K562 (cell line): Measurements from ENCODE around the gene PTK7. TPM values are rescaled to one million over a fixed set of nuclear protein-coding genes. Genes with fewer than 3 reads are reported as not detected.
A peak's percentile ranks its signal among the peaks of the same experiment; 100 is the strongest.

Experiments used
- BRD4 ChIP-seq: fragments of 200-600 bp; sonication (generic); IDR thresholded peaks from 2 replicates; pipeline ENCODE4 v1.6.1; 2017; ENCODE audit warnings: inconsistent platforms
- DMBX1 ChIP-seq: fragments of 250-450 bp; sonication (Bioruptor Pico); IDR thresholded peaks from 2 replicates; pipeline ENCODE4 v1.8.0; 2022; ENCODE audit warnings: inconsistent platforms, mild to moderate bottlenecking, moderate library complexity, borderline replicate concordance
- FOXK1 ChIP-seq: sonication (generic); formaldehyde crosslinking; IDR thresholded peaks from 2 replicates; pipeline ENCODE4 v1.8.0; 2022; ENCODE audit warnings: missing genetic modification reagents, mild to moderate bottlenecking, borderline replicate concordance
- HCFC1 ChIP-seq: IDR thresholded peaks from 2 replicates; pipeline ENCODE4 v1.6.1; 2012; ENCODE audit warnings: low read depth, low read length, improper control_type of control experiment
- HEY1 ChIP-seq: fragments of 250-450 bp; sonication (Bioruptor Pico); IDR thresholded peaks from 2 replicates; pipeline ENCODE4 v1.5.0; 2020; ENCODE audit warnings: mild to moderate bottlenecking, moderate library complexity, borderline replicate concordance
- KLF10 ChIP-seq: fragments of 250-450 bp; sonication (Bioruptor Pico); IDR thresholded peaks from 2 replicates; pipeline ENCODE4 v1.6.1; 2021; ENCODE audit warnings: matching md5 sums
- MEIS2 ChIP-seq: fragments of 450-650 bp; IDR thresholded peaks from 2 replicates; pipeline ENCODE4 v1.6.1; 2014; ENCODE audit warnings: mild to moderate bottlenecking; ENCODE audit not compliant: partially characterized antibody
- NFATC3 ChIP-seq: fragments of 450-650 bp; IDR thresholded peaks from 2 replicates; pipeline ENCODE4 v1.6.1; 2017; ENCODE audit warnings: mild to moderate bottlenecking
- OTX1 ChIP-seq: fragments of 450-650 bp; formaldehyde crosslinking; IDR thresholded peaks from 2 replicates; pipeline ENCODE4 v1.4.0; 2022; ENCODE audit warnings: mild to moderate bottlenecking
- TBP ChIP-seq: optimal IDR thresholded peaks from 2 replicates; pipeline ENCODE3; 2011; ENCODE audit warnings: low read depth, low read length, improper control_type of control experiment
- TGIF2 ChIP-seq: sonication (generic); formaldehyde crosslinking; IDR thresholded peaks from 2 replicates; pipeline ENCODE4 v1.8.1; 2022; ENCODE audit warnings: mild to moderate bottlenecking, missing genetic modification reagents, moderate library complexity
- polyA plus RNA-seq, 8 experiments: library from polyadenylated mRNA; depleted of rRNA in 4 of 8; stranded (reverse) in 5 of 8; unstranded in 3 of 8; fragments of >200 nt; fragmentation: Nextera tagmentation in 2 of 8; fragmentation: Illumina TruSeq in 1 of 8; extraction: Ambion mirVana in 2 of 8; extraction: Trizol in 1 of 8; gene quantifications; 2 replicates each; pipeline versions ENCODE4 v1.2.1 to v1.2.3, GENCODE V29; 2011 to 2014; ENCODE audit warnings: inconsistent platforms in 1 of 8, missing spikeins in 1 of 8
- total RNA-seq, 7 experiments: library from RNA; depleted of rRNA in 6 of 7; stranded (reverse); fragments of >200 nt in 6 of 7; fragmentation: Illumina TruSeq in 2 of 7; extraction: Trizol in 2 of 7; gene quantifications; 2 replicates each; pipeline versions ENCODE4 v1.2.1 to v1.2.3, GENCODE V29; 2011 to 2021; ENCODE audit warnings: low replicate concordance in 1 of 7
- TF ChIP-seq, protein P1 (sequence below), 2 experiments: fragments of 450-650 bp; conservative IDR thresholded peaks; 2 replicates each; pipeline ENCODE4 v1.6.1; 2017; ENCODE audit warnings: mild to moderate bottlenecking in 2 of 2, moderate library complexity in 2 of 2
- TF ChIP-seq, protein P2 (sequence below): fragments of 450-650 bp; IDR thresholded peaks from 2 replicates; pipeline ENCODE4 v1.6.1; 2016; ENCODE audit warnings: antibody characterized with exemption
- TF ChIP-seq, protein P3 (sequence below): sonication (generic); formaldehyde crosslinking; IDR thresholded peaks from 2 replicates; pipeline ENCODE4 v1.8.0; 2022; ENCODE audit warnings: missing genetic modification reagents, mild to moderate bottlenecking, moderate library complexity, borderline replicate concordance
- TF ChIP-seq, protein P4 (sequence below): fragments of 200-800 bp; sonication (Bioruptor generic); IDR thresholded peaks from 2 replicates; pipeline ENCODE4 v1.6.1; 2017; ENCODE audit warnings: missing genetic modification characterization, missing compliant biosample characterization
- TF ChIP-seq, protein P5 (sequence below): fragments of 450-650 bp; IDR thresholded peaks from 2 replicates; pipeline ENCODE4 v1.6.1; 2016; ENCODE audit warnings: borderline replicate concordance
- TF ChIP-seq, protein P6 (sequence below): fragments of 250-450 bp; sonication (Bioruptor Pico); IDR thresholded peaks from 2 replicates; pipeline ENCODE4 v1.8.0; 2021; ENCODE audit warnings: mild to moderate bottlenecking, moderate library complexity

The PTK7 gene
- total and polyA plus RNA-seq, 9 of the 15 experiments (the other 6 are each of a cell fraction or from before 2014, with no cell fraction given), result 0.20 to 6.8 (median 4.2) TPM

DNA sequence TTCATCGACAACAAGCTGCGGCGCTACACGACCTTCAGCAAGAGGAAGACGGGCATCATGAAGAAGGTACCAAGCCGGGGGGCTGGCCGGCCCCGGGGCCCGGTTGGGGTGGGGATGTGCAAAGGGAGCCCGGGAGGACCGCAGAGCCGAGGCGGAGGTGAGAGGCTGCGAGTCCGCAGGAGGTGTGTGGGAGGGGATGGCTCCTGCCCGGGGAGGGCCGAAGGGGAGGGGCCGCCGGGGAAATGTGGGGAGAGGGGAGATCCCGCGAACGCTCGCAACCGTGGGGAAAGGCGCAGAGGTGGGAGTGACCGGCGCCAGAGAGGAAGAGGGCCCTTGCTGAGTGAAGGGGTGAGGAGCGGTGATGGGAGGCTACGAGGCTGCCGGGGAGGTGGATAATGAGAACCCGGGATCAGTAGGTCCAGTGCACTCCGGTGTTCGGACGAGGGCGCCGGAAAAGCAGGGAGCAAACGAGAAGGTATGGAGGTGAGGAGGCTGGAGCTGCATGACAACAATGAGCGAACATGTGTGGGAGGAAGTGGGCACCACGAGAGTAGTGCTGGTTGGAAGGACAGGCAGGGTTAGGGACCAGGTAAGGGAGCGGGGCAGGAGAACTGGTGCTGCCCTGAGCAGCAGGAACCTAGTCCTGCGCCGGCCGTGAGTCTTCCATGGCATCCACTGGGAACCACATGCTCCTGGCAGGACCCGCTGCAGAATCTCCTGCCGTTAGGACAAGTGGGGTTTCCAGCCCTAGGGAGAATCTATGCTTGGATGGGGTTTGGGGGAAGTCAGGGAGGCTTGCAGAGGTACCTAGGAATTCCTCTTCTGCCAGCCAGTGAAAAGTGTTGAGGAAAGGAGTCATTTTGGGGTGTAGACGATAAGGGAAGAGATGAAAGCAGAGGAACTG lies 96.2 kb downstream of the PTK7 start (continued):
- TF ChIP-seq TGIF2 (CRISPR knock-in tag) (peak; percentile 71; the same call in 1 of the 2 replicates), OTX1 (0 out of 2 replicates have a peak, but pooled peaks have one; percentile 59), BRD4 (0 out of 2 replicates have a peak, but pooled peaks have one; percentile 3), TBP (no peak), HEY1 (no peak), NFATC3 (no peak), DMBX1 (CRISPR knock-in tag) (no peak), KLF10 (no peak), FOXK1 (CRISPR knock-in tag) (peak; percentile 77; the same call in 1 of the 2 replicates), HCFC1 (0 out of 2 replicates have a peak, but pooled peaks have one; percentile 4), MEIS2 (no peak)
- TF ChIP-seq, protein P1, sequence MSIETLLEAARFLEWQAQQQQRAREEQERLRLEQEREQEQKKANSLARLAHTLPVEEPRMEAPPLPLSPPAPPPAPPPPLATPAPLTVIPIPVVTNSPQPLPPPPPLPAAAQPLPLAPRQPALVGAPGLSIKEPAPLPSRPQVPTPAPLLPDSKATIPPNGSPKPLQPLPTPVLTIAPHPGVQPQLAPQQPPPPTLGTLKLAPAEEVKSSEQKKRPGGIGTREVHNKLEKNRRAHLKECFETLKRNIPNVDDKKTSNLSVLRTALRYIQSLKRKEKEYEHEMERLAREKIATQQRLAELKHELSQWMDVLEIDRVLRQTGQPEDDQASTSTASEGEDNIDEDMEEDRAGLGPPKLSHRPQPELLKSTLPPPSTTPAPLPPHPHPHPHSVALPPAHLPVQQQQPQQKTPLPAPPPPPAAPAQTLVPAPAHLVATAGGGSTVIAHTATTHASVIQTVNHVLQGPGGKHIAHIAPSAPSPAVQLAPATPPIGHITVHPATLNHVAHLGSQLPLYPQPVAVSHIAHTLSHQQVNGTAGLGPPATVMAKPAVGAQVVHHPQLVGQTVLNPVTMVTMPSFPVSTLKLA (conservative IDR thresholded peaks at IDR 0.05), result peak in 1 of 2 experiments; percentile 44; a peak in 1 of 4 replicates
- TF ChIP-seq, protein P2, sequence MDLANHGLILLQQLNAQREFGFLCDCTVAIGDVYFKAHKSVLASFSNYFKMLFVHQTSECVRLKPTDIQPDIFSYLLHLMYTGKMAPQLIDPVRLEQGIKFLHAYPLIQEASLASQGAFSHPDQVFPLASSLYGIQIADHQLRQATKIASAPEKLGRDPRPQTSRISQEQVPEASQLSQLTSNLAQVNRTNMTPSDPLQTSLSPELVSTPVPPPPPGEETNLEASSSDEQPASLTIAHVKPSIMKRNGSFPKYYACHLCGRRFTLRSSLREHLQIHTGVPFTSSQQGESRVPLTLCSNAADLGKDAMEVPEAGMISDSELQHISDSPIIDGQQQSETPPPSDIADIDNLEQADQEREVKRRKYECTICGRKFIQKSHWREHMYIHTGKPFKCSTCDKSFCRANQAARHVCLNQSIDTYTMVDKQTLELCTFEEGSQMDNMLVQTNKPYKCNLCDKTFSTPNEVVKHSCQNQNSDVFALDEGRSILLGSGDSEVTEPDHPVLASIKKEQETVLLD, result 0 out of 2 replicates have a peak, but pooled peaks have one; percentile 21
- TF ChIP-seq, protein P3, sequence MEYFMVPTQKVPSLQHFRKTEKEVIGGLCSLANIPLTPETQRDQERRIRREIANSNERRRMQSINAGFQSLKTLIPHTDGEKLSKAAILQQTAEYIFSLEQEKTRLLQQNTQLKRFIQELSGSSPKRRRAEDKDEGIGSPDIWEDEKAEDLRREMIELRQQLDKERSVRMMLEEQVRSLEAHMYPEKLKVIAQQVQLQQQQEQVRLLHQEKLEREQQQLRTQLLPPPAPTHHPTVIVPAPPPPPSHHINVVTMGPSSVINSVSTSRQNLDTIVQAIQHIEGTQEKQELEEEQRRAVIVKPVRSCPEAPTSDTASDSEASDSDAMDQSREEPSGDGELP (CRISPR knock-in tag), result peak; percentile 1; the same call in 1 of the 2 replicates
- TF ChIP-seq, protein P4, sequence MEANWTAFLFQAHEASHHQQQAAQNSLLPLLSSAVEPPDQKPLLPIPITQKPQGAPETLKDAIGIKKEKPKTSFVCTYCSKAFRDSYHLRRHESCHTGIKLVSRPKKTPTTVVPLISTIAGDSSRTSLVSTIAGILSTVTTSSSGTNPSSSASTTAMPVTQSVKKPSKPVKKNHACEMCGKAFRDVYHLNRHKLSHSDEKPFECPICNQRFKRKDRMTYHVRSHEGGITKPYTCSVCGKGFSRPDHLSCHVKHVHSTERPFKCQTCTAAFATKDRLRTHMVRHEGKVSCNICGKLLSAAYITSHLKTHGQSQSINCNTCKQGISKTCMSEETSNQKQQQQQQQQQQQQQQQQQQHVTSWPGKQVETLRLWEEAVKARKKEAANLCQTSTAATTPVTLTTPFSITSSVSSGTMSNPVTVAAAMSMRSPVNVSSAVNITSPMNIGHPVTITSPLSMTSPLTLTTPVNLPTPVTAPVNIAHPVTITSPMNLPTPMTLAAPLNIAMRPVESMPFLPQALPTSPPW (CRISPR knock-in tag), result peak; percentile 96
- TF ChIP-seq, protein P5, sequence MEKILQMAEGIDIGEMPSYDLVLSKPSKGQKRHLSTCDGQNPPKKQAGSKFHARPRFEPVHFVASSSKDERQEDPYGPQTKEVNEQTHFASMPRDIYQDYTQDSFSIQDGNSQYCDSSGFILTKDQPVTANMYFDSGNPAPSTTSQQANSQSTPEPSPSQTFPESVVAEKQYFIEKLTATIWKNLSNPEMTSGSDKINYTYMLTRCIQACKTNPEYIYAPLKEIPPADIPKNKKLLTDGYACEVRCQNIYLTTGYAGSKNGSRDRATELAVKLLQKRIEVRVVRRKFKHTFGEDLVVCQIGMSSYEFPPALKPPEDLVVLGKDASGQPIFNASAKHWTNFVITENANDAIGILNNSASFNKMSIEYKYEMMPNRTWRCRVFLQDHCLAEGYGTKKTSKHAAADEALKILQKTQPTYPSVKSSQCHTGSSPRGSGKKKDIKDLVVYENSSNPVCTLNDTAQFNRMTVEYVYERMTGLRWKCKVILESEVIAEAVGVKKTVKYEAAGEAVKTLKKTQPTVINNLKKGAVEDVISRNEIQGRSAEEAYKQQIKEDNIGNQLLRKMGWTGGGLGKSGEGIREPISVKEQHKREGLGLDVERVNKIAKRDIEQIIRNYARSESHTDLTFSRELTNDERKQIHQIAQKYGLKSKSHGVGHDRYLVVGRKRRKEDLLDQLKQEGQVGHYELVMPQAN, result no peak
- TF ChIP-seq, protein P6, sequence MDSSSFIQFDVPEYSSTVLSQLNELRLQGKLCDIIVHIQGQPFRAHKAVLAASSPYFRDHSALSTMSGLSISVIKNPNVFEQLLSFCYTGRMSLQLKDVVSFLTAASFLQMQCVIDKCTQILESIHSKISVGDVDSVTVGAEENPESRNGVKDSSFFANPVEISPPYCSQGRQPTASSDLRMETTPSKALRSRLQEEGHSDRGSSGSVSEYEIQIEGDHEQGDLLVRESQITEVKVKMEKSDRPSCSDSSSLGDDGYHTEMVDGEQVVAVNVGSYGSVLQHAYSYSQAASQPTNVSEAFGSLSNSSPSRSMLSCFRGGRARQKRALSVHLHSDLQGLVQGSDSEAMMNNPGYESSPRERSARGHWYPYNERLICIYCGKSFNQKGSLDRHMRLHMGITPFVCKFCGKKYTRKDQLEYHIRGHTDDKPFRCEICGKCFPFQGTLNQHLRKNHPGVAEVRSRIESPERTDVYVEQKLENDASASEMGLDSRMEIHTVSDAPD, result no peak
